ENCODE data around the gene PLPP4.

DNA sequence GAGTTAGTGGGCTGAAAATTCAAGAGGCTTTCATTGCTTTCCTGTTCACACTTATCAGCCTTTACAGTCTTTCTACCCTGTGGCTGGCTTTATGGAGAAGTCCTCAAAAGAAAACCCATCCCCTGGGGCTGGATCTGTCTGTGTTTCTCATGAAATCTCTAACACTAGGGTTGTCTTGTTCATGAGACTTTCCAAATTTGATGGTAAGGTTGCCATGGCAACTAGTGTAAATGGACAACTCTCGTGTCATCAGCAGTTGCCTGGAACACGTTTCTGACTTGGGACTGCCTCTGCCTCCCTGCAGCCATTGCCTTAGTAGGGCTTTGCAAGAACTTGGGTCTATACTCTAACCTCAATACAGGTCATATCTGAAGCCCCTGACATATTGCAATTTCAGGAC lies 35.8 kb upstream of the PLPP4 start:
- TF ChIP-seq, protein P1, sequence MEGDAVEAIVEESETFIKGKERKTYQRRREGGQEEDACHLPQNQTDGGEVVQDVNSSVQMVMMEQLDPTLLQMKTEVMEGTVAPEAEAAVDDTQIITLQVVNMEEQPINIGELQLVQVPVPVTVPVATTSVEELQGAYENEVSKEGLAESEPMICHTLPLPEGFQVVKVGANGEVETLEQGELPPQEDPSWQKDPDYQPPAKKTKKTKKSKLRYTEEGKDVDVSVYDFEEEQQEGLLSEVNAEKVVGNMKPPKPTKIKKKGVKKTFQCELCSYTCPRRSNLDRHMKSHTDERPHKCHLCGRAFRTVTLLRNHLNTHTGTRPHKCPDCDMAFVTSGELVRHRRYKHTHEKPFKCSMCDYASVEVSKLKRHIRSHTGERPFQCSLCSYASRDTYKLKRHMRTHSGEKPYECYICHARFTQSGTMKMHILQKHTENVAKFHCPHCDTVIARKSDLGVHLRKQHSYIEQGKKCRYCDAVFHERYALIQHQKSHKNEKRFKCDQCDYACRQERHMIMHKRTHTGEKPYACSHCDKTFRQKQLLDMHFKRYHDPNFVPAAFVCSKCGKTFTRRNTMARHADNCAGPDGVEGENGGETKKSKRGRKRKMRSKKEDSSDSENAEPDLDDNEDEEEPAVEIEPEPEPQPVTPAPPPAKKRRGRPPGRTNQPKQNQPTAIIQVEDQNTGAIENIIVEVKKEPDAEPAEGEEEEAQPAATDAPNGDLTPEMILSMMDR (conservative IDR thresholded peaks at IDR 0.05; ENCODE audit: low read depth, low read length) = no peak
- TF ChIP-seq EZH2phosphoT487 (IDR thresholded peaks at IDR 0.05; ENCODE audit: borderline replicate concordance, low read length) = no peak
- TF ChIP-seq EZH2 (IDR thresholded peaks at IDR 0.05; ENCODE audit: low read length, unreplicated experiment) = no peak

Measured in PC-3 (cell line).